PFSK-1 (cell line): ENCODE data around the gene EFR3B.

Experiments used
- SIN3A ChIP-seq: IDR thresholded peaks from 2 replicates; pipeline ENCODE4 v1.6.1; 2012; ENCODE audit warnings: mild to moderate bottlenecking, low read length, moderate library complexity, borderline replicate concordance; ENCODE audit not compliant: insufficient read depth
- TF ChIP-seq, protein P1 (sequence below), 2 experiments: IDR thresholded peaks; 2 replicates each; pipeline versions ENCODE4 v1.6.1 to v1.8.0; 2011 to 2012; ENCODE audit warnings: low read depth in 2 of 2, low read length in 2 of 2, control low read depth in 1 of 2, inconsistent platforms in 1 of 2, mild to moderate bottlenecking in 1 of 2, moderate library complexity in 1 of 2; ENCODE audit not compliant: insufficient read depth in 1 of 2

DNA sequence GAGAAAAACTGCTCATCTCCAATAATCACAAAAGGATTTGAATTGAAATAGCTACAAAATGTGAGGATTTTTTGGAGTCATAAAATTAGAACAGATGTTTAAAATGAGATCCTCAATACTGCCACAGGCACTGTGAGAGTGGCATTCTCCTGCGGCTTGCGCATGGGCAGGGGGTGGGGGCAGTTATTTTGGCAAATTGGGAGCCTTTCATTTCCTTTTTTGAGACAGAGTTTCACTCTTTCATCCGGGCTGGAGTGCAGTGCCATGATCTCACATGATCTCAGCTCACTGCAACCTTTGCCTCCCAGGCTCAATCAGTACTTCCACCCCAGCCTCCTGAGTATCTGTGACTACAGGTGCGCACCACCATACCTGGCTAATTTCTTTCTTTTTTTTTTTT lies 84.1 kb downstream of the EFR3B start:
- TF ChIP-seq, protein P1, sequence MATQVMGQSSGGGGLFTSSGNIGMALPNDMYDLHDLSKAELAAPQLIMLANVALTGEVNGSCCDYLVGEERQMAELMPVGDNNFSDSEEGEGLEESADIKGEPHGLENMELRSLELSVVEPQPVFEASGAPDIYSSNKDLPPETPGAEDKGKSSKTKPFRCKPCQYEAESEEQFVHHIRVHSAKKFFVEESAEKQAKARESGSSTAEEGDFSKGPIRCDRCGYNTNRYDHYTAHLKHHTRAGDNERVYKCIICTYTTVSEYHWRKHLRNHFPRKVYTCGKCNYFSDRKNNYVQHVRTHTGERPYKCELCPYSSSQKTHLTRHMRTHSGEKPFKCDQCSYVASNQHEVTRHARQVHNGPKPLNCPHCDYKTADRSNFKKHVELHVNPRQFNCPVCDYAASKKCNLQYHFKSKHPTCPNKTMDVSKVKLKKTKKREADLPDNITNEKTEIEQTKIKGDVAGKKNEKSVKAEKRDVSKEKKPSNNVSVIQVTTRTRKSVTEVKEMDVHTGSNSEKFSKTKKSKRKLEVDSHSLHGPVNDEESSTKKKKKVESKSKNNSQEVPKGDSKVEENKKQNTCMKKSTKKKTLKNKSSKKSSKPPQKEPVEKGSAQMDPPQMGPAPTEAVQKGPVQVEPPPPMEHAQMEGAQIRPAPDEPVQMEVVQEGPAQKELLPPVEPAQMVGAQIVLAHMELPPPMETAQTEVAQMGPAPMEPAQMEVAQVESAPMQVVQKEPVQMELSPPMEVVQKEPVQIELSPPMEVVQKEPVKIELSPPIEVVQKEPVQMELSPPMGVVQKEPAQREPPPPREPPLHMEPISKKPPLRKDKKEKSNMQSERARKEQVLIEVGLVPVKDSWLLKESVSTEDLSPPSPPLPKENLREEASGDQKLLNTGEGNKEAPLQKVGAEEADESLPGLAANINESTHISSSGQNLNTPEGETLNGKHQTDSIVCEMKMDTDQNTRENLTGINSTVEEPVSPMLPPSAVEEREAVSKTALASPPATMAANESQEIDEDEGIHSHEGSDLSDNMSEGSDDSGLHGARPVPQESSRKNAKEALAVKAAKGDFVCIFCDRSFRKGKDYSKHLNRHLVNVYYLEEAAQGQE (IDR thresholded peaks at IDR 0.05; ENCODE audit: insufficient read depth in 1 of 2, low read depth in 2 of 2, low read length in 2 of 2), result no peak
- TF ChIP-seq SIN3A, result no peak
